ENCODE measurements around the gene PHKA2.
"Not testable (repeated sequence)": the region's sequence is repeated elsewhere in the genome, so short reads cannot be mapped to it uniquely, and the experiment has no call there.

Gene PHKA2

GRCh38 chrX:18985186-18985435 is 1.2 kb upstream of the PHKA2 start:
- H3K4me3 ChIP-seq (ENCODE audit: low read depth, low read length) = peak overlapping the region; percentile 79
- DNase-seq (ENCODE audit: low read depth) = no peak
- TF ChIP-seq MAX (IDR thresholded peaks at IDR 0.05; ENCODE audit: low read depth, low read length) = no peak
- TF ChIP-seq CTCF (IDR thresholded peaks at IDR 0.05; ENCODE audit: low read depth, low read length) = no peak
- TF ChIP-seq MYC (IDR thresholded peaks at IDR 0.05; ENCODE audit: low read depth, low read length) = no peak
- no peak for TF ChIP-seq POLR2A (IDR thresholded peaks at IDR 0.05; ENCODE audit: extremely low read depth, insufficient read length)

GRCh38 chrX:18984381-18985185 is 669 bp upstream of the PHKA2 start:
- no peak for TF ChIP-seq MAX (IDR thresholded peaks at IDR 0.05; ENCODE audit: low read depth, low read length)
- peak; percentile 76 for TF ChIP-seq POLR2A (IDR thresholded peaks at IDR 0.05; ENCODE audit: extremely low read depth, insufficient read length)
- TF ChIP-seq CTCF (IDR thresholded peaks at IDR 0.05; ENCODE audit: low read depth, low read length) = peak; percentile 10
- DNase-seq (ENCODE audit: low read depth) = peak; percentile 86
- H3K4me3 ChIP-seq (ENCODE audit: low read depth, low read length) = peak overlapping the region; percentile 91

GRCh38 chrX:18981124-18981807 is 2.6 kb downstream of the PHKA2 start:
- TF ChIP-seq POLR2A (IDR thresholded peaks at IDR 0.05; ENCODE audit: extremely low read depth, insufficient read length) (no peak), MYC (IDR thresholded peaks at IDR 0.05; ENCODE audit: low read depth, low read length) (no peak), CTCF (IDR thresholded peaks at IDR 0.05; ENCODE audit: low read depth, low read length) (no peak), MAX (IDR thresholded peaks at IDR 0.05; ENCODE audit: low read depth, low read length) (no peak)
- DNase-seq (ENCODE audit: low read depth) = no peak
- H3K4me3 ChIP-seq (ENCODE audit: low read depth, low read length) = peak overlapping the region; percentile 21

GRCh38 chrX:18980262-18980661 is 3.7 kb downstream of the PHKA2 start:
- H3K4me3 ChIP-seq (ENCODE audit: low read depth, low read length) = not testable (repeated sequence)
- peak; percentile 2 for DNase-seq (ENCODE audit: low read depth)

GRCh38 chrX:18974993-18975392 is 8.9 kb downstream of the PHKA2 start:
- TF ChIP-seq MAX (IDR thresholded peaks at IDR 0.05; ENCODE audit: low read depth, low read length) (no peak), MYC (IDR thresholded peaks at IDR 0.05; ENCODE audit: low read depth, low read length) (no peak), POLR2A (IDR thresholded peaks at IDR 0.05; ENCODE audit: extremely low read depth, insufficient read length) (no peak), CTCF (IDR thresholded peaks at IDR 0.05; ENCODE audit: low read depth, low read length) (no peak)
- no peak for DNase-seq (ENCODE audit: low read depth)
- no peak overlapping the region for H3K4me3 ChIP-seq (ENCODE audit: low read depth, low read length)

GRCh38 chrX:18973527-18974192 is 10.3 kb downstream of the PHKA2 start:
- no peak for DNase-seq (ENCODE audit: low read depth)
- TF ChIP-seq MAX (IDR thresholded peaks at IDR 0.05; ENCODE audit: low read depth, low read length) (no peak), MYC (IDR thresholded peaks at IDR 0.05; ENCODE audit: low read depth, low read length) (no peak), POLR2A (IDR thresholded peaks at IDR 0.05; ENCODE audit: extremely low read depth, insufficient read length) (no peak), CTCF (IDR thresholded peaks at IDR 0.05; ENCODE audit: low read depth, low read length) (no peak)
- H3K4me3 ChIP-seq (ENCODE audit: low read depth, low read length) = no peak overlapping the region

All from NB4 (cell line).